GM18868 (cell line): ENCODE data around the gene RREB1.
A peak's percentile ranks its signal among the peaks of the same experiment; 100 is the strongest.
"Not testable (repeated sequence)": the region's sequence is repeated elsewhere in the genome, so short reads cannot be mapped to it uniquely, and the experiment has no call there.

Experiments used
- ATAC-seq: cut with Tn5 transposase; IDR thresholded peaks from one replicate; pipeline ENCODE4 v1.9.1; 2021; ENCODE audit warnings: mild to moderate bottlenecking, moderate library complexity; ENCODE audit not compliant: unreplicated experiment

RREB1 gene

DNA sequence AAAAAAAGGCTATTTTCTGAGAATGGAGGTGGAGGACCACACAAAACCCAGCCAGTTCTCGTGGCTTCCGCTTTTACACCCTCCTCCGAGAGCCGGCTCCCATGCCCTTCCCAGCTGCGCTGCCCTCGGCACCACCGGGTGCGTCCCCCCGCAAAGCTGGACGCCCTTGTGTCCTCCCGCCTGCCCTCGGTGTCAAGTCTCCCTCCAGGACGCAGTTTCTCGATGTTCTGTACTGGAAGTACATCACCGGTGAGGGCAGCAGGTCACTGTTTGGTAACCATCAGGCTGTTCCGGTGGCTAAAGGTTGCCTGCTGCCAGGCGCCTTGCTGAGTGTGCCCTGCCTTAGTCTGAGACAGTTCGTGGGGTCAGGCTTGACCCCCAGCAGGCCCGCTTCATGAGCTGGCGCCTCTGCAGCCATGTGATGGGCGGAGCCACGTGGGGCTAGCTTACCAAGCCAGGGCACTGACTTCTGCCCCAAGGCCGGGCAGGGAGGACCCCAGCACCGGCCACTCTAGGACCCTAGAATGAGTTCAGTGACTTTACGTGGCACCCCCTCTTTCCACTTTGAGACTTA is 34.6 kb downstream of the RREB1 start:
- no peak for ATAC-seq

DNA sequence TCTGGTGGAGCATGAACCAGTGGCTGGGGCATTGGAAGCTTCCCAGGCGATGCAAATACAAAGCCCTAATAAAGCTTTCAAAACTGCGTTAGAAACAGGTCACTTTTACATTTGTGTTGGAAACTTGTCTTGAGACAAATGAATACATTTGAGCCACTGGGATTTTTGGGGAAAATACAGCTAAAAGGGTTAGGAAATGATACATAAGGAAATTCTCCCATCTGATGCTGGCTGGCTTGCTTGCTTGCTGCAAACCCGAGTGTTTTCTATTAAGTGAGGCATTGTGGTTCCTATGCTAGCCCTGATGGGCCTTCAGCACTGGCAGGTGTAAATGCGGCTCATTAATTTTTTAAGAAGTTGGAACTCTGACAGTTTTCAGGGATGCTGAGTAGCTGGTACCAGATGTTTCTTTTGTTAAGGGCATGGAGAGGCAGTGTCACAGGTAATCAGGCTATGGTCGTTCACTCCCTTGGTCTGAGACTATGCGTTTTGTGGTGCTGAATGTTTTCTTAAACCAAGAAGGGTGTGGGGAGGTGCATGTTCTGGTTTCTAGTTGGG is 35.2 kb downstream of the RREB1 start:
- ATAC-seq: no peak

DNA sequence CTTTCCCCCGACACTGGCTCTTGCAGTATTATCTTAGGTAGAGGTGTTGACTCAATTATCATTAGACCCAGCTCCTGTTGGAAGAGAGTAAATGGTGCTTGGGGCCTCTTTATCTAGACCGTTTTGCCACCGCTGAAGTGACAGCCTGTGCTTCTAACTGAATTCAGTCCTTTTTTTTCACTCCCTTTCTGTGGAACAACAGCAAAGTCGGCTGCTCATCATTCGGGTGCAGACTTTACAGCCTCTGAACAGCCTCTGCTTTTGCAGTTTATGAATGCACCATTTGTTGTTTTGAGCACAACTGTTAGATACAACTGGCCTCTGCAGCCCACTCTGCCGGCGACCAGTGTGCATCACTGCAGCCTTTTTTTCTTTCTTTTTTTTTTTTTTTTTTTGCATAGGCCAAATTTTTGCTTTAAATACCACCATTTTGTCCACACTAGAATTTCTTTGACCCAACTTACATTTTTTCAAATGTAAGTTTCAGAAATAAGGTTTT is 35.8 kb downstream of the RREB1 start:
- no peak for ATAC-seq

DNA sequence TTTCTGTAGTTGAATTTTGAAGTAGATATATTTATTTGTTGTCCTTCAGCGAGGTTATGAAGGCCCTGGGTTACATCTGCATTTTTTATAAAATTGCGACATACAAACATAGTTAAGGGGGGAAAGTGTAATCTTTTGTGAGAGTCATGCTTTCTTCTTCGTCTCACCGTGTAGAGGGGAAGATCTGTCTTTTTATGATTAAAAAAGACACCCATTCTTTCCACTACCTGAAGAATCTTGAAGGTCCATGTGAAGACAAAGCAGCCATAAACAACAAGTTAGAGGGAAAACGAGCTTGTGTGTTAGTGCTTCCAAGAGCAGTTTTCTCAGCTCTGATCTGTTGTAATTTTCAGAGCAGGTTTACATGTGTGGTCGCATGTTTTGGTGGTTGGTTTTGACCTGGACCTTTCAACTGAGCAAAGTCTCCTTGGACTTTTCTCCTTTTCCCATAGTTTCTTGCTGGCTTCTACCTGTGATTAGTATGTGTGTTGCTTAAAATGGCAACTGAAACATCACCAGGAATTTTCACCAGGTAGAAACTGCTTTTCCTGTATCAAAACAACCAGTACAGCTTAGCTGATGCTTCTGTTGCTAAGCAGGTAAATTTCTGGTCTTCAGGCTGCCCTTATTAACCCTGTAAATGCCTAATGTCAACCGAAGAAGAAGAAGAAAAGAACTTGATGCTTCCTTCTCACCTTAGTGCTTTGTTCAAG is 37.3 kb downstream of the RREB1 start:
- no peak for ATAC-seq

DNA sequence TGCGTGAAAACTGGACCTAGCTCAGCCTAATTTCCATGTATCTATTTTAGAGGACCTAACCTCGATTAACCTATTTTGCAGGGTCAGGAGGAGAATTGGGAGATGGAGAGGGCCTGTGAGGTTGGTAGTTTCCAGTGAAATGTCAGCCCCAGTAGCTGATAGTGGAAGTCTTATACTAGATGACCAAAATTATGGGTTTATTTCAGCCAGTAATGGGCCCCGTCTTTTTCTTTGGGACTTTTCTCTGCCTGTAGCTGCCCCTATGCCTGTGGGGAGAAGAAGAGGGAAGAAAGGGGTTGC is 37.8 kb downstream of the RREB1 start:
- ATAC-seq: no peak

DNA sequence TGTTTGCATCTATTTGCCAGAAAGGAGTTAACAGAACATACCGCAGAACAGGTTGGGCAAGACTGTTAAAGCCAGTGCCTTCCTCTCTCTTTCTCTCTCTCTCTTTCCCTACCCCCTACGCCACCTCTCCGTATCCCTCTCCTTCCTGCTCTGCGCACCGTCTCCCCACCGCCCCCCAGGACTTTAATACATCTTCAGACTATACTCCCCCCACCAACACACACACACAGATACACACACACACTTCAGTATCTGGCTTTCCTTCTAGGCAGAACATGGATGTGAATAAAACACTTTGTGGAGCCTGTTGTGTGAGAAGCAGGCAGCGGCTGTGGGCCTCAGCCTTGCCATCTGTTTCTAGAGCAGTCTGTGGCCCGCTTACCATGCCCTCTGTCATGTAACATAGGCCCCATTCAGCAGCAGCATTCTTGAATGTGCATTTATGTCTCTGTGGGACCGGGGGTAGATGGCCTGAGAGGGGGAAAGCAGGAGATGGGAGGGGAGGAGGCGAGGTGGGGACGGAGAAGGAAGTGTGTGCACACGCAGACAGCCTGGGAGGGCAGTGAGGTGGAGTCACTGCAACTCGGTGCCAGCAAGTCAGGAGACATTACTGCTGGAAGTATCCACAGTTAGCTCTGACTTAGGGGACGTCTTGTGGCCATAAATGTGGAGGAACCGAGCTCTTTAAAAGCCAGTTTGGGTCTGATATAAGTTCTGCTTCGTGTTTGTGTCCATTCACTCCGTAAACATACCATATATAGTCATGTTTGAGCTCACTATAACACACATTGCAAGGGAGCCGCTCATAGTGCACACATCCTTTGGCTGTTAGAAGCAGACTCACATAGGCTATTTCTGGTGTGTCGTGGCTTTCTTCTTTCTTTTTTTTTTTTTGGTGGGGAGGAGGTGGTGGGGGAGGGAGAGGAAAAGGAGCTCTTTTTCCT is 38.4 kb downstream of the RREB1 start:
- ATAC-seq: peak; percentile 48

DNA sequence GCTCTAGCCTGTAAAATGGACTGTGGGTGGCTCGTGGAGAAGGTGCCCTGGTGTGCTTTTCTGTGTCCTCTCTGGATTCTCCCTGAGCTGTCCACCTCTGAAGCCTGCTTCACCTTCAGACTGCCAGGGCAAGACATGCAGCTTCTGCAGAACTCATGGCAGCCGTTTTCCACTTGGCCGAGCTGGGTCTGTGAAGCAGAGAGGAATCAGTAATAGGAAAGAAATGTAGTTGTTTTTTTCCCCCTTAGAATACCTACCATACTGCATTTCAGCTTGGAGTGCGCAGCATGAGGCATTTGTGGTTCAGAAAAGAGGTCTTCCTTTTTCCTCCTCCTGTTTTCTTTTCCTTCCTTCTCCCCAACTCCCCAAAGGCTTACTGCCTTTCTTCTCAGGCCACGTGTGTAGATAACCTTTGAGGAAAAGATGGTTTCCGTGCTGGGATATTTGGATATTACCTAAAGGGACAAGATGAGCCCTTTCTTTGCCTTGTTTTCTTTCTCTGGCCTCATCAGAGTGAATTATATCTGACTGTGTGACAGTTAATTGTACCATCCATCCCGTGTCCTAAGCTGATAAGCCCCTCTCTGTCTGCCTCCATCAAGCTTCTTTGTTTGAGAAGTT is 39.4 kb downstream of the RREB1 start:
- ATAC-seq: no peak

DNA sequence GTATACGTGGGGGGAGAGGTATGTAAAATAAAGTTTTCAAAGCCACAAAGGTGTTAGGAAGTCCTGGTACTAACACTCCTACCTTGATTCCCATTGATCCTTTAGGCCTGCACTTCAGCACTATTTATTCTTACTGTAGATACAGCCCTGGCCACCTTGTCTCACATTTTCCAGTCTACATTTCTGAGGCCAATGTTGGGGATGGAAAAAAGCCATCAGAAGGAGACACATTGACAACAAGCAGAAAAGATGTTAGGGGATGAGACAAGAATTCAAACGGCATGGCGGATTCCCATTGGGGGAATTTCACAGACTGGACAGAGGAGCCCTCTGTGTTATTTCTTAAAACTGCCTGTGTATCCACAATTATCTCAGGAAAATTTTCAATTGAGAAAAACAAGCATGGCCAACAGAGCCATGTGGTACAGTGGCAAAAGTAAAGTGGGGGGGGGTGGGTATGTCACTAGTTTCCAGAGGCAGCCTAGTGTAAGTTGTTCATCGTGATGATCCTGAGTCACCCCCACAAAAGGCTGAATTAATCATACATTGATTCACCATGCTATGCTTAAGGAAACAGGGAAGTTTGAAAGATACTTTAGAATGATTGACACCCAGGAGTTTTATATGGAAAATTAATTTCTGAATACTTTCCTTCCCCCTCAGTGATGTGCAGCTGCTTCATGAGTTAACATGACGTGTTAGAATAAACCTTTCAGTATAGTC is 40.5 kb downstream of the RREB1 start:
- ATAC-seq: no peak

DNA sequence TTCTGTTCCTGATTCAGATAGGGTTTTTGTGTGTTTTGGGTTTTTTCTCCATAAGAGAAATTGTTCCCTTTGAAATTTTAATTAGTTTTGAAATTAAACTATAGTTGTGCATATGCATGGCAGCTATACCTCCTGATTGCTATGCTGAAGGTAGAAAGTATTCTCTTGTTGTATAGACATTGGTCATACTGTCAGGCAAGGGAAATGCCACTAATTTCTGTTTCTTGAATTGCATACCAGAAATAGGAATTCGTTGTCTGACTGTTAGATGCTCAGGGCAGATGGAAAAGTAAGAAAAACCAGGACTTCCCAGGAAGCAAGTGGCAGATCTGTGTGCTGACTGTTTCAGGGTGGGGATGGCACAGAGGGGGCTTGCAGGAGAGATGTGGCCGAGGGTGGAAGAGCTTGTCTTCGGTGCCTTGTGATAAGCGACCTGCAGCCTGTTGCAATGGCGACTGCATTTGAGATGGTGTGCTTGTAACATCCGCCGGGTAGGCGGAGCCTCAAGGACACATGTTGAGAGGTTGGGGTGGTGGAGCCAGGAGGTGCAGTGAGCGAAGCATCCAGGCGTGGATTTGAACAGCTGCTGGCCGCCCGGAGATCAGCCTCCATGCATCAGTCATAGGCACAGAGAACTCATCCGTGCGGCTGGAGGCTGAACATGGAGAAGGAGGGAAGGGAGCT is 42.8 kb downstream of the RREB1 start:
- ATAC-seq: no peak

DNA sequence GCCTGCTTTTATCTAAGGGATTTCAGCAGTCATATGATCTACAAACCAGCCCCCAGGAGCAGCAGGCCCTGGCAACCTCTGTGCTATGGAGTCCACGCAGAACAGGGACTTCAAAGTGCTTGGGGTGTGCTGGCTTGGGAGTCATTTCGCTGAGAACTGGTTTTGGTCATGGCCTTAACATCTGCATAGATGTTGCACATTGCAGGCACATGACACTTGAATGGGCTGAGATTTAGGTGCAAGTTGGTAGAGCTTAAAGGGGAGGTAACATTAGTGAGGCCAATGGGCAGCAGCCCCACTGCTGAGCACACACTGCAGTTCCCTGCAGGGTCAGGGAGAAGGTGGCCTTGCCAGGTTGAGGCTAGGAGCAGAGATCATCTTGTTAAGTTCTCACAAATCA is 43.6 kb downstream of the RREB1 start:
- ATAC-seq: no peak

DNA sequence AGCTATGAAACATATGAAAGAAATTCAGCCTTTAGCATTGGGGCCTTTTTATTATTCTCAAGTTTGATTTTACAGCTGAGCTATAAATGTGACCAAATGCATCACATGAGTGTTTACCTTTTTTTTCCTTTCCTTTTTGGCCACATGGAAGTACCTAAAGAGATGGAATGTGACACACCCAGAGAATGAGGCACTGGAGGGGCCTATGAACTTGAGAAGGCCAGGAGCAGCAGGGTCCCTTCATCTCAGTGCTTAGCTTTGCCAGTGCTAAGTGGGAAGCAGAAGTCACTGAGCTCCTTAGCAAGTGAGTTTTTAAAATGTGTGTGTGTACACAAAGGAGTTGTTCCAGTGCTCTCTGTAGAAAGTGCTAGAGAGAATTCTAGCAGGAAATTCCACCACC is 44.7 kb downstream of the RREB1 start:
- ATAC-seq: no peak

DNA sequence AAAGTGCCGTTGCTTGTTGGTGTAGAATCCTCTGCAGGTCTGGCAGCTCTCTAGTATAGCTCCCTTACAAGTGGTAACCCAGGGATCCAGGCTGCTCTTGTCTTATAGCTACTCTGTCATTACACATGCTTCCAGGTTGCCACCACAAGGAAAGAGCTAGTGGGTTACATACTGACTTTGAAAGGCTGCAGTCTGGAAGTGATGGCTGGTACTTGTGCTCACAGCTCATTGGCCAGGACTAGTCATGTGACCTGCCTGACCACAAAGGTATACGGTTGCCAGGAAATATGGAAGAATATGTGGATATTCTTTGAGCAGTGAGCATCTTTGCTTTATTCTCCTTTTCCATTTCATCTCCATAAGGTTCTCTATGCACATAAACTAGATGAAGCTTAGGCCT is 46.0 kb downstream of the RREB1 start:
- ATAC-seq: no peak

DNA sequence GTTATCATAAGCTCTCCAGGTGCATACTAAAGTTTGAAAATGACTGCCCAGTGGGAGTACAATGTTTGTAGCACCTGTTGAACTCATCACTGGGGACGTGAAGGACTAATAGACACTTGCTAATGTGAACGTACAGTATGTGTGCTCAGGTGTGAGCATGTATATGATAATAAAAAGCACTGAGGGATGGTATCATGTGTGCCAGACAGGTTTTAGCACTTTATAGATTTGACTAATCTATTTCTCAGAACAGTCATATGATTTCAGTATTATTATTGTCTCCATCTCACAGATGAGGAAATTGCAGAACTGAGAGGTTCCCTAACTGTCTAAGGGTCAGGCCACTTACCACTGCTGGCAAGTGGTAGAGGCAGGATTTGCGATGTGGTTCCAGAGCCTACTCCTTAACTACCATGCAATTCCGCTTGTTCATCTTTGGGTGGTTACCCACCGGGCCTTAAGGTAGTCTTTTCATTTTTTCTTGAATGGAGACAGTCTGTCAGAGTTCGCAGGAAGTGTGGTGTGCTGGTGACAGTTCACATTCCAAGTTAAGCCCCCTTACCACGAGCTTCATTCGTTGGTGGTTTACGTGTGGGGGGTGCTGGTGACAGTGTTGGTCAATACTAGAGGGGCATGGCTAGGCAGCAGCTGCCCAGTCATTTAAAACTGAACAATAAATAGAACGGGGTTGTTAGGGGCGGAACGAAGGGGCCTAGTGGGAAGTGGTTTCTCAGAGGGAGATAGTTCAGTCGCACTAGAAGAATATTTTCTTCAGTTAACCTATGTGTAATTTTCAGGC is 46.8 kb downstream of the RREB1 start:
- ATAC-seq: peak; percentile 75

DNA sequence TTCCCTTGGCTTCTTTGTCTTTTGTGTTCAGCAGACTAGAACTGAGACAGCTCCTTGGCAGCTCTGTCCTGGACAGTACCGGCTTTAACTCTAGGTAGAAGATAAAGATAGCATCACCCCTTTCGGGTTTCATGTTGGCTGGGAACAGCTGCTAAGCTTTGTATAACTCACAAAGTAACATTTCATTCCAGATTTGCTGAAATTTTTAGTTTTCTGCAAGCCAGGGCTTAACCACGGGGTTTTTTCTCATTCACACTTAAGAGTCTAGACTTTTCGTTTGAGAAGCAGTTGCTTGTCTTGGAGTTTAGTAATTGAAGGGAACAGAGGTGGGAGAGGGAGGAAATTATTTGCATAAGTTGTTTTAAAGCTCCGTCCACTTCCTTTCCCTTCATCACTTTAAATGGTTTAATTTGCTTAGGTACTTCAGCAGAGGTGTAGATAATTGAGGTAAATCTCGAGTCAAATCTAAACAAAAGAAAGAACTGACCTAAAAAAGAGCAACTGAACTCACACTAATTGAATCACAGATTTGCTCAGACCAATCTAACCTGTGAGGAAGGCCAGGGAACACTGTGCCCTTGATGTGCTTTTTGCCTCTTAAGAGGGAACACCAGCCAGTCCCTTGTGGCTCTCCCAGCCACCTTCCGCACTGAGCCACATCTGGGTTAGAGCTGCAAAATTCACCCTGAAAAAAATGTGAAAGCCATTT is 48.3 kb downstream of the RREB1 start:
- peak; percentile 29 for ATAC-seq

DNA sequence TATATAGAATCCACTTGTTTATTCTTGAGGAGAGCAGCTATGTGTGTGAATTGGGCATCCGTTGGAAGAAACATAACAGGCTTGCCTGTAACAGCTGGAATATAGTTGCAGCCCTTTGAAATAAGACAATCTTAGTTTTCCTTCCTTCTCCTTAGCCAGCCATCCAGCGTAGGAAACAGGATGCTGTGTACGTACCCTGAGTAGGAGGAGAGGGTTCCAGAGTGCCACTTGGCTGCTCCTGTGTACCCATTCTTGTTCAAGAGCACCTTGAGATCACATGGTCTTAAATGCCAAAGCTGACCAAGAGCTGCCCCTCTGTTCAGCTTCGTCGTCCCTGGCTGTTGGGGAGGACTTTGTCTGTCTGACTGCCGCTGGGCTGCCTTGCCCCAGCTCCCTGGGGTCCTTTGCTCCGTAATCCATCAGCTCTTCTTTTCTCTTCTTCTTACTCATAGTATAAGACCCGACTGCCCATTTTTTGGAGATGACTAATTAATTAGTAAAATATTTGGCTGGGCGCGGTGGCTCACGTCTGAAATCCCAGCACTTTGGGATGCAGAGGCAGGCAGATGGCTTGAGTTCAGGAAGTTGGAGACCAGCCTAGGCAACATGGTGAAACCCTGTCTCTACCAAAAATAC is 49.0 kb downstream of the RREB1 start:
- ATAC-seq: no peak

DNA sequence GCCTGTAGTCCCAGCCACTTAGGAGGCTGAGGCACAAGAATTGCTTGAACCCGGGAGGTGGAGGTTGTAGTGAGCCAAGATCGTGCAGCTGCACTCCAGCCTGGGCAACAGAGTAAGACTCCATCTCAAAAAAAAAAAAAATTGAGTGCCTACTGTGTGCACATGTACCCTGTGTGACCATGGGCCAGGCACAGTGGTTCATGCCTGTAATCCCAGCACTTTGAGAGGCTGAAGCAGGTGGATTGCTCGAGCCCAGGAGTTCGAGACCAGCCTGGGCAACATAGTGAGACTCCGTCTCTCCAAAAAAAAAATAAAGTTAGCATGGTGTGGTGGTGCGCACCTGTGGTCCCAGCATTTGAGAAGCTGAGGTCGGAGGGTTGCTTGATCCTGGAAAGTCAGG is 49.5 kb downstream of the RREB1 start:
- not testable (repeated sequence) for ATAC-seq

DNA sequence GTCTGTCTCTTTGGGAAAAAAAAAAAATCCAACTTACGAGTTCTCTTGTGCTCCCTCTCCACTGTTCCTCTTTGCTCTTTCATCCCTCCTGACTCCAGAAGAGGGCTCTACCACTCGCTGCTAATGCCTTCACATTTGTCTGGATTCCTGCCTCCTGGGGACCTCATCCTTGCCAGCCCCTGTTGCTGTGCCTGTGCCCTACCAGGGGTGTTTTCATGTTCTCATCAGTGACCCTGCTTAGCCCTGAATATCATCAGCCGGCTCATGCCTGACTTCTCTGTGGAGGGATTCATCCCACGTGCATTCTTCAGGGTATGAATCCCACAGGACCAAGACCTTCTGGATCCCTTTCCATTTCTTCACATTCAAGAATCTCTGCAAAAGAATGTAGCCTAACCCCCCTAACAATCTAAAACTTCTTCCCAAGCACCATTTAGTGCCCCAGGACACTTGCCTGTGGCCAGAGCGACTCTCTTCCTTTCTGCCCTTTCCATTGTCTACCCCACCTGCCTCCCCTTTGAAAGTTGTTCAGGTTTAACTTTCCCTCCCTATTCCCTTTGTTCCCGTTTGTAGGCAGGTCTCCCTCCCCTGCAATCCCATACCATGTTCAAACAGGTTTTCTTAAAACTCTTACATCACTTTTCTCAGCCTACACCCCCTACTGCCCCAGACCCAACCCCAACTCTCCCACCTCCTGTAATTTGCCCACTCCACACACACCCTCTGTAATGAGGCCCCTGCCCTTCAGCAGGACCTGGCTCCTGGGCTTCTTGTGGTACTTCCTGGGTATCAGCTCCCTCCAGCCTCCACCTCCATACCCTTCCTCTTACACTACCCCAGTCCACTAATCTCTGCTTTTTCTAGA is 50.2 kb downstream of the RREB1 start:
- no peak for ATAC-seq
